Nephron progenitor cell (in vitro differentiated cells): Measurements from ENCODE around the gene PKHD1.

Experiments used
- DNase-seq: peaks from one replicate; pipeline ENCODE4 v3.0.0; 2021
- H3K27ac Mint-ChIP-seq: 2 replicates; pipeline ENCODE4 v1.8.0; 2021; ENCODE audit warnings: mild to moderate bottlenecking, moderate library complexity, mixed read lengths
- H3K27me3 Mint-ChIP-seq: 2 replicates; pipeline ENCODE4 v1.8.0; 2021; ENCODE audit warnings: mild to moderate bottlenecking, low read depth, mixed read lengths; ENCODE audit not compliant: poor library complexity
- H3K36me3 Mint-ChIP-seq: 2 replicates; pipeline ENCODE4 v1.8.0; 2021; ENCODE audit warnings: low read depth, mixed read lengths
- H3K4me1 Mint-ChIP-seq: 2 replicates; pipeline ENCODE4 v1.8.0; 2021; ENCODE audit warnings: mixed read lengths
- H3K4me3 Mint-ChIP-seq: 2 replicates; pipeline ENCODE4 v1.8.0; 2021; ENCODE audit warnings: mild to moderate bottlenecking, moderate library complexity, mixed read lengths
- H3K9me3 Mint-ChIP-seq: 2 replicates; pipeline ENCODE4 v1.8.0; 2021; ENCODE audit warnings: mild to moderate bottlenecking, moderate library complexity, mixed read lengths
- CTCF ChIP-seq: fragments of 200-600 bp; sonication (generic); IDR thresholded peaks from 2 replicates; pipeline ENCODE4 v1.5.0; 2021; ENCODE audit warnings: antibody characterized with exemption

PKHD1 gene

GRCh38 chr6:52125139-52125538, 37.7 kb upstream of the PKHD1 start:
- H3K4me3 Mint-ChIP-seq, result no peak overlapping the region
- H3K27me3 Mint-ChIP-seq, result peaks cover 14% of the 10 kb centered on the region
- TF ChIP-seq CTCF, result no peak
- no peak overlapping the region for H3K27ac Mint-ChIP-seq
- H3K36me3 Mint-ChIP-seq, result no peaks in the 10 kb centered on the region
- no peak for DNase-seq
- peaks cover 4% of the 10 kb centered on the region for H3K9me3 Mint-ChIP-seq
- H3K4me1 Mint-ChIP-seq, result no peaks in the 10 kb centered on the region

- no peak for DNase-seq
- H3K27me3 Mint-ChIP-seq, result peaks cover 14% of the 10 kb centered on the region
- H3K4me1 Mint-ChIP-seq, result no peaks in the 10 kb centered on the region
- peaks cover 4% of the 10 kb centered on the region for H3K9me3 Mint-ChIP-seq
- H3K27ac Mint-ChIP-seq, result no peak overlapping the region
- no peak for TF ChIP-seq CTCF
- no peak overlapping the region for H3K4me3 Mint-ChIP-seq
- no peaks in the 10 kb centered on the region for H3K36me3 Mint-ChIP-seq
Observed at GRCh38 chr6:52124126-52125121, 37.0 kb upstream of the PKHD1 start.

- H3K27me3 Mint-ChIP-seq, result peaks cover 9% of the 10 kb centered on the region
- no peak for DNase-seq
- no peak overlapping the region for H3K27ac Mint-ChIP-seq
- H3K9me3 Mint-ChIP-seq, result peaks cover 4% of the 10 kb centered on the region
- H3K4me3 Mint-ChIP-seq, result no peak overlapping the region
- no peak for TF ChIP-seq CTCF
- no peaks in the 10 kb centered on the region for H3K36me3 Mint-ChIP-seq
- no peaks in the 10 kb centered on the region for H3K4me1 Mint-ChIP-seq
Observed at GRCh38 chr6:52123251-52123650, 35.8 kb upstream of the PKHD1 start.

- Mint-ChIP-seq H3K9me3 (peaks cover 5% of the 10 kb centered on the region), H3K4me3 (no peak overlapping the region), H3K27ac (no peak overlapping the region), H3K4me1 (peaks cover 14% of the 10 kb centered on the region), H3K36me3 (no peaks in the 10 kb centered on the region), H3K27me3 (peaks cover 8% of the 10 kb centered on the region)
- no peak for DNase-seq
- no peak for TF ChIP-seq CTCF
Observed at GRCh38 chr6:52117352-52117751, 29.9 kb upstream of the PKHD1 start.

GRCh38 chr6:52116605-52116948, 29.2 kb upstream of the PKHD1 start:
- Mint-ChIP-seq H3K27ac (no peak overlapping the region), H3K4me1 (peaks cover 14% of the 10 kb centered on the region)

More at GRCh38 chr6:52116605-52116948, 29.2 kb upstream of the PKHD1 start:
- Mint-ChIP-seq H3K4me3 (no peak overlapping the region), H3K36me3 (no peaks in the 10 kb centered on the region), H3K27me3 (peaks cover 8% of the 10 kb centered on the region), H3K9me3 (peaks cover 11% of the 10 kb centered on the region)
- no peak for TF ChIP-seq CTCF
- no peak for DNase-seq
